Adrenal gland (tissue), 12 donors: ENCODE results near the gene RNF141. TPM values are rescaled to one million over a fixed set of nuclear protein-coding genes. Genes with fewer than 3 reads are reported as not detected.

Source experiments
- DNase-seq, 7 donors: peaks; one replicate each; pipeline ENCODE4 v3.0.0-alpha.2; 2019 to 2020
- H3K27ac ChIP-seq, 5 donors: fragments of 200-600 bp; sonication (generic) in 4 of 5; 1 replicate in 3 of 5; 2 replicates in 2 of 5; pipeline versions ENCODE4 v1.5.1 to v1.8.0; 2016 to 2020; ENCODE audit warnings: mild to moderate bottlenecking in 1 of 5
- H3K27me3 ChIP-seq: fragments of 200-600 bp; 2 replicates; pipeline ENCODE4 v1.8.0; 2021
- H3K36me3 ChIP-seq, 2 donors: fragments of 200-600 bp; replicated peaks in 1 of 2; 1 replicate in 1 of 2; 2 replicates in 1 of 2; pipeline versions ENCODE4 v1.5.1 to v1.8.0; 2018 to 2022
- H3K4me1 ChIP-seq, 2 donors: fragments of 200-600 bp; replicated peaks in 1 of 2; 1 replicate in 1 of 2; 2 replicates in 1 of 2; pipeline versions ENCODE4 v1.5.1 to v1.8.0; 2018 to 2021
- H3K4me3 ChIP-seq, 4 donors: fragments of 200-600 bp; sonication (generic) in 3 of 4; one replicate each; pipeline ENCODE4 v1.5.1; 2016 to 2018
- H3K9me3 ChIP-seq, 3 donors: fragments of 200-600 bp; sonication (generic) in 1 of 3; replicated peaks in 1 of 3; 1 replicate in 2 of 3; 2 replicates in 1 of 3; pipeline versions ENCODE4 v1.5.1 to v1.8.0; 2016 to 2021
- POLR2A ChIP-seq, 2 donors: fragments of 450-650 bp; IDR thresholded peaks; one replicate each; pipeline ENCODE4 v1.6.1; 2017; ENCODE audit warnings: antibody characterized with exemption in 2 of 2, mild to moderate bottlenecking in 2 of 2, moderate library complexity in 1 of 2
- WGBS, 4 donors: extraction: QIAGEN DNeasy Blood & Tissue Kit in 2 of 4; methylation state at CpG; one replicate each; pipeline versions ENCODE4 v1.1.5 to v1.1.7; 2013 to 2017; 5-methylcytosine and 5-hydroxymethylcytosine counted together
- intact Hi-C, 2 donors: fragments of 100-400 bp; cut with DNase I; formaldehyde crosslinking; loops; one replicate each; pipeline versions ENCODE4 v1.14.1 to v1.15.0; 2022 to 2023
- polyA plus RNA-seq, 3 donors: library from polyadenylated mRNA; stranded (reverse); fragments of 200-250 nt in 2 of 3; fragments of 350-450 nt in 1 of 3; fragmentation: Illumina TruSeq in 1 of 3; extraction: RNeasy Lipid Tissue Mini Kit (QIAGEN cat#74804) in 1 of 3; gene quantifications; one replicate each; pipeline ENCODE4 v1.2.3, GENCODE V29; 2013 to 2014
- total RNA-seq, 9 donors: library from RNA; depleted of rRNA in 4 of 9; stranded (reverse); fragments of >200 nt in 4 of 9; fragments of 120-200 nt in 1 of 9; fragmentation: NEBNext Ultra II Directional in 1 of 9; extraction: Animal tissue kit (Norgen Biotek cat#: 25700) in 1 of 9; gene quantifications; one replicate each; pipeline versions ENCODE4 v1.1.0 to v1.2.4, GENCODE V29; 2013 to 2023
- TF ChIP-seq, protein P1 (sequence below), 6 experiments: fragments of 450-650 bp in 4 of 6; fragments of 200-600 bp in 2 of 6; sonication (generic) in 1 of 6; IDR thresholded peaks; 1 replicate in 5 of 6; 2 replicates in 1 of 6; pipeline versions ENCODE4 v1.5.1 to v1.8.0; 2016 to 2021; ENCODE audit warnings: antibody characterized with exemption in 6 of 6, mild to moderate bottlenecking in 2 of 6, moderate library complexity in 1 of 6
- donor health status: healthy with polysubstance abuse.
- donor health status: Bipolar disorder and iron deficiency.
- donor health status: DM: yes; HTN: yes; CAD: no.
- donor health status: DM: no; HTN: no; CAD: no.
- donor health status: DM: no; HTN: no; CAD: no.
- donor health status: DM: yes; HTN: yes; CAD: no.

The RNF141 gene
- total and polyA plus RNA-seq, 12 donors, result 10.3 to 109 (median 56.1) TPM

DNA sequence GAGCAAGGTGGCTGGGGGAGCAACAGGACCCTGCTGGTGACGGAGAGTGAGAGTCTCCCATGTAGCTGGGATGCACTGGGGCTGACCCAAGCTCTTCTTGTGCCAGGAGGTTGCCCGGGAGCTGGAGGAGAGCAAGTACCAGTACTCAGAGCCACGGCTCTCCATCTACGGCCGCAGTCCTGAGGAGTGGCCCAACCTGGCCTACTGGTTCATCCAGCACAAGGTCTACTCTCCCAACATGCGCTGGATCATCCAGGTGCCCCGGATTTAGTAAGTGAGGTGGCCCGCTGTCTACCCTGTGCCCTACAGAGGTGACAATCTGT lies 45.6 kb downstream of the RNF141 start:
- DNase-seq, result peak in 3 of 7 donors; percentile 17 to 45 (median 18)
- Histone ChIP-seq H3K4me3 (no peak overlapping the region), H3K4me1 (peaks cover 13 to 15% of the 10 kb centered on the region in 2 donors), H3K9me3 (no peaks in the 10 kb centered on the region), H3K36me3 (peaks cover 0 to 64% of the 10 kb centered on the region in 2 donors), H3K27ac (no peak overlapping the region), H3K27me3 (no peaks in the 10 kb centered on the region)
- TF ChIP-seq, protein P1, sequence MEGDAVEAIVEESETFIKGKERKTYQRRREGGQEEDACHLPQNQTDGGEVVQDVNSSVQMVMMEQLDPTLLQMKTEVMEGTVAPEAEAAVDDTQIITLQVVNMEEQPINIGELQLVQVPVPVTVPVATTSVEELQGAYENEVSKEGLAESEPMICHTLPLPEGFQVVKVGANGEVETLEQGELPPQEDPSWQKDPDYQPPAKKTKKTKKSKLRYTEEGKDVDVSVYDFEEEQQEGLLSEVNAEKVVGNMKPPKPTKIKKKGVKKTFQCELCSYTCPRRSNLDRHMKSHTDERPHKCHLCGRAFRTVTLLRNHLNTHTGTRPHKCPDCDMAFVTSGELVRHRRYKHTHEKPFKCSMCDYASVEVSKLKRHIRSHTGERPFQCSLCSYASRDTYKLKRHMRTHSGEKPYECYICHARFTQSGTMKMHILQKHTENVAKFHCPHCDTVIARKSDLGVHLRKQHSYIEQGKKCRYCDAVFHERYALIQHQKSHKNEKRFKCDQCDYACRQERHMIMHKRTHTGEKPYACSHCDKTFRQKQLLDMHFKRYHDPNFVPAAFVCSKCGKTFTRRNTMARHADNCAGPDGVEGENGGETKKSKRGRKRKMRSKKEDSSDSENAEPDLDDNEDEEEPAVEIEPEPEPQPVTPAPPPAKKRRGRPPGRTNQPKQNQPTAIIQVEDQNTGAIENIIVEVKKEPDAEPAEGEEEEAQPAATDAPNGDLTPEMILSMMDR (IDR thresholded peaks at IDR 0.05), result no peak
- TF ChIP-seq POLR2A (IDR thresholded peaks at IDR 0.05), result no peak
- intact Hi-C loops, result no loop called here
- WGBS, 4 donors, result 96 to 98% (median 97%) methylated on average over 4 to 8 of the region's 8 CpGs

DNA sequence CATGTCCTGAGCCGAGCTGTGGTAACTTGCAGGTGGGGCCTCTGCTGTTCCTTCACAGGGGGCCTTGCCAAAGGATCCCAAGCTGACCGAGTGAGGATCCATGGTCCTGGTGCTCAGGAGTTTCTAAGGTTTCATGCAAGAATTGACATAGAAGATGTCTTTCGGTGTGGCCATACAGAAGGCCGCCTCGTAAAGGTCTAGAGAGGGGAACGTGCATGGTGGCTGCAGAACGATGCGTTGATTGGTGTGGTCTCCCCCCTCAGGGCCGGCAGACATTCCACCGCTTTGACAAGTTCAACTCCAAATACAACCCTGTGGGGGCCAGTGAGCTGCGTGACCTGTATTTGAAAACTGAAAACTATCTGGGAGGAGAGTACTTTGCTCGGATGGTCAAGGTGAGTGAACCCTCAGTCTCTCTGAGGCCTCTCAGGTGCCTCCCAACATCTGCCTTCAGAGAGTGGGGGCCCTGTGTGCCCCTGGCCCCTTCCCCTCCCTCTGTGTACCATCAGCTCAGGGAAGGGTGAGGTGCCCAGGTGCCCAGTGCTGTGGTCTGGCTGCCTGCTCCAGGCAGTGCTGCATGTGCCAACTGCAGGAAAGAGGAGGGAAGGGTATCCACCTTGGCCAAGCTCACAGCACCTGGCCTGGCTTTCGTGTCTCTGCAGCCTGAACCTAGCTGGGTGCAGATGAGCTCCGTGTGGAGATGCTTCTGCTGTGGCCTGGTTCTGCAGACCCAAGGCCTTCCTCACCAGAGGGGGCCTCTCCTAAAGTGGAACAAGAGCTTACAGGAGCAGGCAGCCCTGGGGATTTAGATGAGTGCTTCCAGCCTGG lies 46.1 kb downstream of the RNF141 start:
- peak in 4 of 7 donors; percentile 8 to 37 (median 12) for DNase-seq
- Histone ChIP-seq H3K27me3 (no peaks in the 10 kb centered on the region), H3K4me1 (peaks cover 19 to 21% of the 10 kb centered on the region in 2 donors), H3K9me3 (no peaks in the 10 kb centered on the region), H3K4me3 (no peak overlapping the region), H3K36me3 (peaks cover 0 to 59% of the 10 kb centered on the region in 2 donors), H3K27ac (no peak overlapping the region)
- no peak for TF ChIP-seq POLR2A (IDR thresholded peaks at IDR 0.05)
- TF ChIP-seq, protein P1 (IDR thresholded peaks at IDR 0.05), result no peak
- WGBS, 4 donors, result 93 to 96% (median 93%) methylated on average over 12 to 14 of the region's 14 CpGs
- intact Hi-C loops, result no loop called here

DNA sequence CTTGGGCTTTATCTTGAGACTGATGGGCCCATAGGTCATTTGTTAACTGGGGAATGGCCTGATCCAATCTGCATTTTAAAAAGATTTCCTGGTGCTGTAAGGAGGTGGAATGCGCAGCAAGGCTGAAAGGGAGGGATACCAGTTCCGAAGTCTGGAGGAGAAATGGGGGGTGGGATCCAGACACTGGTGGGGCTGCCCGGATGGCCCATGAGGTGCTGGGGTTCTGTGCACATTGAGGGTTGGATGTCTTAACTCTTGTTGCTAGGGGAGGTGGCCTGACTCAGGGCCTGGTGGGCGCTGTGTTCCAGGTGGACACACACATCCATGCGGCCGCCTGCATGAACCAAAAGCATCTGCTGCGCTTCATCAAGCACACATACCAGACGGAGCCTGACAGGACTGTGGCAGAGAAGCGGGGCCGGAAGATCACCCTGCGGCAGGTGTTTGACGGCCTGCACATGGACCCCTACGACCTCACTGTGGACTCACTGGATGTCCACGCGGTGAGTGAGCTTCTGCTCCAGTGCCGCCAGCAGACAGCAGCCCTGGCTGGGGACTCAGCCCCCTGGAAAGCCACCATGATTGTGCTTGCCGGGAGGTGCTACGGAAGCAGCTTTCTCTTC lies 47.8 kb downstream of the RNF141 start:
- Histone ChIP-seq H3K36me3 (peaks cover 0 to 49% of the 10 kb centered on the region in 2 donors), H3K27ac (peak overlapping the region in 2 of 5 donors; percentile 15 to 86), H3K4me1 (peaks cover 26 to 30% of the 10 kb centered on the region in 2 donors), H3K27me3 (no peaks in the 10 kb centered on the region), H3K9me3 (no peaks in the 10 kb centered on the region), H3K4me3 (no peak overlapping the region)
- WGBS, 4 donors, result 93 to 98% (median 94%) methylated on average over 13 to 18 of the region's 18 CpGs
- TF ChIP-seq, protein P1 (IDR thresholded peaks at IDR 0.05), result no peak
- TF ChIP-seq POLR2A (IDR thresholded peaks at IDR 0.05), result no peak
- DNase-seq, result peak in 3 of 7 donors; percentile 7 to 49 (median 15)
- intact Hi-C loops, result no loop called here

DNA sequence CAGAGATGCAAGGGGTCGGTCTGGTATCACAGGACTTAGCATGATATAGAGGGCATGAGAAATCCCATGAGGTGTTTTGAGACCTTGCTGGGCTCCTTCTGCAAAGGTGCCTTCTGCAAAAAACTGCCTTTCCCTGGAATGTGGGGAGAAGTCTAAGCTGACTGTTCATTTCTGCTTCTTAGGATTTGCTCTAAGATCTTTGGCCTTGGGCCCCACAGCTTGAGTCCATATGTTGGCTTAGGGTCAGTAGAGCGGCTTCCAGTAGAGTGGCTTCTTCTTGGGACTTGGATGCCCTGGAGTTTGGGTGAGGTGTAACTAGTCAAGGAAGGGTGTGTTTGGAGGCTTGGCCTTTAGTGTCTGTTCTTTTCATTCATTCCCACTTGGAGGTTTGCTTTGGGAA lies 48.9 kb downstream of the RNF141 start:
- H3K9me3 ChIP-seq, result no peaks in the 10 kb centered on the region
- intact Hi-C loops, result no loop called here
- H3K27me3 ChIP-seq, result no peaks in the 10 kb centered on the region
- peak overlapping the region in 4 of 5 donors; percentile 81 to 90 (median 87) for H3K27ac ChIP-seq
- peaks cover 26 to 30% of the 10 kb centered on the region in 2 donors for H3K4me1 ChIP-seq
- DNase-seq, result peak in 2 of 7 donors; percentile 13 to 38
- WGBS, 4 donors, result 96 to 100% (median 97%) methylated on average over 1 to 2 of the region's 2 CpGs
- no peak overlapping the region for H3K4me3 ChIP-seq
- peaks cover 0 to 51% of the 10 kb centered on the region in 2 donors for H3K36me3 ChIP-seq
- TF ChIP-seq POLR2A (IDR thresholded peaks at IDR 0.05), result no peak
- TF ChIP-seq, protein P1 (IDR thresholded peaks at IDR 0.05), result no peak
